Measurements from ENCODE around the gene AP4M1. TPM values are rescaled to one million over a fixed set of nuclear protein-coding genes. Genes with fewer than 3 reads are reported as not detected.

Gene AP4M1
- total RNA-seq, 2 donors from 2014 or later, result 18.0 to 27.2 TPM

GRCh38 chr7:100154651-100155491, 53.4 kb downstream of the AP4M1 start:
- intact Hi-C loops (cut with DNase I), result no loop called here
- Histone ChIP-seq H3K27me3 (replicated peaks; ENCODE audit: insufficient read depth) (no peaks in the 10 kb centered on the region), H3K9me3 (no peaks in the 10 kb centered on the region), H3K4me1 (replicated peaks) (peaks cover 4% of the 10 kb centered on the region), H3K4me3 (no peak overlapping the region), H3K36me3 (peaks cover 0 to 4% of the 10 kb centered on the region in 2 donors), H3K27ac (no peak overlapping the region)
- TF ChIP-seq POLR2AphosphoS5 (IDR thresholded peaks at IDR 0.05), result no peak
- TF ChIP-seq POLR2A (IDR thresholded peaks at IDR 0.05), result no peak
- TF ChIP-seq CTCF (IDR thresholded peaks at IDR 0.05), result no peak
- 71% methylated on average over 26 of the region's 30 CpGs for WGBS
- DNase-seq (ENCODE audit: low spot score), result no peak

GRCh38 chr7:100155553-100156317, 54.3 kb downstream of the AP4M1 start:
- TF ChIP-seq CTCF (IDR thresholded peaks at IDR 0.05), result no peak
- no peak for TF ChIP-seq POLR2A (IDR thresholded peaks at IDR 0.05)
- no peak for TF ChIP-seq POLR2AphosphoS5 (IDR thresholded peaks at IDR 0.05)
- DNase-seq (ENCODE audit: low spot score), result no peak
- Histone ChIP-seq H3K36me3 (peaks cover 0 to 4% of the 10 kb centered on the region in 2 donors), H3K4me1 (replicated peaks) (no peaks in the 10 kb centered on the region), H3K27me3 (replicated peaks; ENCODE audit: insufficient read depth) (no peaks in the 10 kb centered on the region), H3K4me3 (no peak overlapping the region), H3K9me3 (no peaks in the 10 kb centered on the region), H3K27ac (no peak overlapping the region)
- intact Hi-C loops (cut with DNase I), result no loop called here
- 82% methylated on average over 20 of the region's 20 CpGs for WGBS

- TF ChIP-seq POLR2AphosphoS5 (IDR thresholded peaks at IDR 0.05) (no peak), CTCF (IDR thresholded peaks at IDR 0.05) (no peak), POLR2A (IDR thresholded peaks at IDR 0.05) (no peak)
- WGBS, result 74% methylated on average over 16 of the region's 16 CpGs
- no peaks in the 10 kb centered on the region for H3K9me3 ChIP-seq
- H3K36me3 ChIP-seq, result peaks cover 0 to 4% of the 10 kb centered on the region in 2 donors
- H3K27me3 ChIP-seq (replicated peaks; ENCODE audit: insufficient read depth), result no peaks in the 10 kb centered on the region
- DNase-seq (ENCODE audit: low spot score), result no peak
- H3K27ac ChIP-seq, result no peak overlapping the region
- no peaks in the 10 kb centered on the region for H3K4me1 ChIP-seq (replicated peaks)
- intact Hi-C loops (cut with DNase I), result no loop called here
- no peak overlapping the region for H3K4me3 ChIP-seq
These were observed 55.1 kb downstream of the AP4M1 start for GRCh38 chr7:100156331-100157068.

- intact Hi-C loops (cut with DNase I), result no loop called here
- Histone ChIP-seq H3K4me3 (no peak overlapping the region), H3K36me3 (peaks cover 0 to 4% of the 10 kb centered on the region in 2 donors), H3K4me1 (replicated peaks) (no peaks in the 10 kb centered on the region), H3K27me3 (replicated peaks; ENCODE audit: insufficient read depth) (no peaks in the 10 kb centered on the region), H3K27ac (no peak overlapping the region), H3K9me3 (no peaks in the 10 kb centered on the region)
- no peak for DNase-seq (ENCODE audit: low spot score)
- TF ChIP-seq POLR2A (IDR thresholded peaks at IDR 0.05), result no peak
- TF ChIP-seq POLR2AphosphoS5 (IDR thresholded peaks at IDR 0.05), result no peak
- TF ChIP-seq CTCF (IDR thresholded peaks at IDR 0.05), result no peak
- 75% methylated on average over 5 of the region's 5 CpGs for WGBS
These were observed 55.6 kb downstream of the AP4M1 start for GRCh38 chr7:100157069-100157333.
